B cell (primary cell): ENCODE data around the gene MLKL.

Experiments used
- EZH2 ChIP-seq: IDR thresholded peaks from 2 replicates; pipeline ENCODE4 v1.6.1; 2012; ENCODE audit warnings: borderline replicate concordance, low read depth, mild to moderate bottlenecking, moderate library complexity, low read length; ENCODE audit not compliant: insufficient read depth, poor library complexity, severe bottlenecking
- TF ChIP-seq, protein P1 (sequence below): fragments of 200-600 bp; IDR thresholded peaks from one replicate; pipeline ENCODE4 v1.8.0; 2022; ENCODE audit warnings: antibody characterized with exemption, mild to moderate bottlenecking

DNA sequence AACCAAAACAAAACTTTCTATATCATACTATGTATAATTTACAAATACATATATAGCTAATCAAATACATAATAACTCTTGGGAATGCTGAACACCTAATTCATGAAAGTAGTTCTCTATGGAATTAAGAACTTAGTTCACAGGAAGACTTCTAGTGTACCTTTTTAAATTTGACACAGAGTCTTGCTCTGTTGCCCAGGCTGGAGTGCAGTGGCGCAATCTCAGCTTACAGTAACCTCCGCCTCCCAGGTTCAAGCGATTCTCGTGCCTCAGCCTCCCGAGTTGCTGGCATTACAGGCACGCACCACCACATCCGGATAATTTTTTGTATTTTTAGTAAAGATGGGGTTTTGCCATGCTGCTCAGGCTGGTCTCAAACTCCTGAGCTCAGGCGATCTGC, 58.7 kb downstream of the MLKL start:
- TF ChIP-seq, protein P1, sequence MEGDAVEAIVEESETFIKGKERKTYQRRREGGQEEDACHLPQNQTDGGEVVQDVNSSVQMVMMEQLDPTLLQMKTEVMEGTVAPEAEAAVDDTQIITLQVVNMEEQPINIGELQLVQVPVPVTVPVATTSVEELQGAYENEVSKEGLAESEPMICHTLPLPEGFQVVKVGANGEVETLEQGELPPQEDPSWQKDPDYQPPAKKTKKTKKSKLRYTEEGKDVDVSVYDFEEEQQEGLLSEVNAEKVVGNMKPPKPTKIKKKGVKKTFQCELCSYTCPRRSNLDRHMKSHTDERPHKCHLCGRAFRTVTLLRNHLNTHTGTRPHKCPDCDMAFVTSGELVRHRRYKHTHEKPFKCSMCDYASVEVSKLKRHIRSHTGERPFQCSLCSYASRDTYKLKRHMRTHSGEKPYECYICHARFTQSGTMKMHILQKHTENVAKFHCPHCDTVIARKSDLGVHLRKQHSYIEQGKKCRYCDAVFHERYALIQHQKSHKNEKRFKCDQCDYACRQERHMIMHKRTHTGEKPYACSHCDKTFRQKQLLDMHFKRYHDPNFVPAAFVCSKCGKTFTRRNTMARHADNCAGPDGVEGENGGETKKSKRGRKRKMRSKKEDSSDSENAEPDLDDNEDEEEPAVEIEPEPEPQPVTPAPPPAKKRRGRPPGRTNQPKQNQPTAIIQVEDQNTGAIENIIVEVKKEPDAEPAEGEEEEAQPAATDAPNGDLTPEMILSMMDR: no peak
- no peak for TF ChIP-seq EZH2
